H1 (cell line): Measurements from ENCODE around the gene CNOT6. TPM values are rescaled to one million over a fixed set of nuclear protein-coding genes. Genes with fewer than 3 reads are reported as not detected.

Source experiments
- CTCF ChIA-PET: fragments of 300-600 bp; sonication (Branson Sonifier 250); formaldehyde crosslinking; loops from one replicate; lab custom pipeline; 2021; ENCODE audit not compliant: partially characterized antibody; lab: Charles Lee
- POLR2A ChIA-PET: fragments of 300-600 bp; sonication (Branson Sonifier 250); formaldehyde crosslinking; loops from one replicate; lab custom pipeline; 2021; ENCODE audit warnings: inconsistent platforms; ENCODE audit not compliant: partially characterized antibody; lab: Charles Lee
- DNase-seq, 2 experiments: peaks; one replicate each; pipeline versions ENCODE4 v3.0.0 to v3.0.0-alpha.2; 2010 to 2022; ENCODE audit warnings: low spot score in 2 of 2, low read depth in 1 of 2, mixed read lengths in 1 of 2
- FAIRE-seq: peaks from 2 replicates; lab custom pipeline; 2011; peaks lifted over from hg19 to GRCh38; lab: Jason Lieb, UNC
- H2AFZ ChIP-seq: 2 replicates; pipeline ENCODE4 v1.8.1; 2012; ENCODE audit warnings: low read length, inconsistent platforms
- H2AK5ac ChIP-seq: 2 replicates; pipeline ENCODE4 v1.6.1; 2013; ENCODE audit warnings: low read depth, low read length
- H2BK120ac ChIP-seq: replicated peaks from 2 replicates; pipeline ENCODE3; 2013; ENCODE audit warnings: low read depth, low read length, inconsistent platforms
- H2BK12ac ChIP-seq: 2 replicates; pipeline ENCODE4 v1.6.1; 2013; ENCODE audit warnings: low read depth, low read length
- H2BK15ac ChIP-seq: 2 replicates; pipeline ENCODE4 v1.6.1; 2013; ENCODE audit warnings: low read length
- H2BK20ac ChIP-seq: 2 replicates; pipeline ENCODE4 v1.6.1; 2013; ENCODE audit warnings: low read length
- H2BK5ac ChIP-seq: 2 replicates; pipeline ENCODE4 v1.6.1; 2013; ENCODE audit warnings: low read depth, low read length
- H3K14ac ChIP-seq: 2 replicates; pipeline ENCODE4 v1.6.1; 2013; ENCODE audit warnings: inconsistent platforms; ENCODE audit not compliant: insufficient read length
- H3K18ac ChIP-seq: 2 replicates; pipeline ENCODE4 v1.6.1; 2013; ENCODE audit warnings: low read length; ENCODE audit errors: extremely low read depth
- H3K23ac ChIP-seq: 2 replicates; pipeline ENCODE4 v1.6.1; 2013; ENCODE audit warnings: inconsistent platforms; ENCODE audit not compliant: insufficient read length
- H3K23me2 ChIP-seq: 2 replicates; pipeline ENCODE4 v1.6.1; 2013; ENCODE audit warnings: low read depth, low read length
- H3K27ac ChIP-seq: 2 replicates; pipeline ENCODE4 v1.6.1; 2011; ENCODE audit warnings: low read depth, low read length, inconsistent platforms
- H3K27me3 ChIP-seq, 4 experiments: replicated peaks in 1 of 4; 1 replicate in 1 of 4; 2 replicates in 3 of 4; pipeline versions ENCODE4 v1.6.1 to v1.8.1; 2011 to 2013; ENCODE audit warnings: low read length in 3 of 4, mild to moderate bottlenecking in 3 of 4, inconsistent platforms in 2 of 4, mixed read lengths in 2 of 4, moderate library complexity in 1 of 4; ENCODE audit not compliant: control insufficient read depth in 3 of 4, insufficient read depth in 3 of 4; ENCODE audit errors: extremely low read depth in 1 of 4
- H3K36me3 ChIP-seq, 4 experiments: 2 replicates each; pipeline versions ENCODE4 v1.6.1 to v1.8.1; 2011 to 2013; ENCODE audit warnings: mild to moderate bottlenecking in 4 of 4, low read length in 3 of 4, moderate library complexity in 2 of 4, control low read depth in 1 of 4, inconsistent platforms in 1 of 4; ENCODE audit not compliant: insufficient read depth in 4 of 4, control insufficient read depth in 2 of 4
- H3K4ac ChIP-seq: replicated peaks from 2 replicates; pipeline ENCODE3; 2013; ENCODE audit warnings: low read length, low read depth, mixed read lengths, inconsistent platforms; ENCODE audit not compliant: insufficient read length
- H3K4me1 ChIP-seq, 4 experiments: replicated peaks in 1 of 4; 1 replicate in 1 of 4; 2 replicates in 3 of 4; pipeline versions ENCODE4 v1.6.1 to v1.8.1; 2011 to 2013; ENCODE audit warnings: low read length in 3 of 4, inconsistent platforms in 2 of 4, mixed read lengths in 1 of 4; ENCODE audit not compliant: insufficient read depth in 4 of 4, control insufficient read depth in 3 of 4
- H3K4me2 ChIP-seq, 2 experiments: 2 replicates each; pipeline versions ENCODE4 v1.6.1 to v1.8.1; 2011 to 2013; ENCODE audit warnings: low read depth in 2 of 2, low read length in 2 of 2, control low read depth in 1 of 2, inconsistent platforms in 1 of 2, mild to moderate bottlenecking in 1 of 2; ENCODE audit not compliant: insufficient read depth in 1 of 2
- H3K4me3 ChIP-seq, 4 experiments: fragments of 200-600, 300-600 bp in 1 of 4; sonication (generic), shearing (Covaris generic), sonication (Bioruptor Twin) in 1 of 4; 2 replicates each; pipeline versions ENCODE4 v1.5.1 to v1.8.1; 2011 to 2016; ENCODE audit warnings: low read length in 4 of 4, low read depth in 3 of 4, control low read depth in 2 of 4, inconsistent platforms in 2 of 4, mild to moderate bottlenecking in 2 of 4, mixed read lengths in 1 of 4, moderate library complexity in 1 of 4; ENCODE audit not compliant: insufficient read depth in 2 of 4; ENCODE audit errors: extremely low read depth in 1 of 4
- H3K56ac ChIP-seq: replicated peaks from 2 replicates; pipeline ENCODE3; 2013; ENCODE audit warnings: low read depth, mild to moderate bottlenecking, mixed read lengths, low read length, inconsistent platforms; ENCODE audit not compliant: insufficient read length
- H3K79me1 ChIP-seq: 2 replicates; pipeline ENCODE4 v1.6.1; 2013; ENCODE audit warnings: low read depth, low read length, control low read depth
- H3K79me2 ChIP-seq, 2 experiments: 2 replicates each; pipeline versions ENCODE4 v1.6.1 to v1.8.1; 2012 to 2013; ENCODE audit warnings: low read length in 2 of 2, mild to moderate bottlenecking in 2 of 2, inconsistent platforms in 1 of 2; ENCODE audit not compliant: insufficient read depth in 2 of 2, control insufficient read depth in 1 of 2
- H3K9ac ChIP-seq, 4 experiments: replicated peaks in 1 of 4; 1 replicate in 1 of 4; 2 replicates in 3 of 4; pipeline versions ENCODE4 v1.6.1 to v1.8.1; 2011 to 2013; ENCODE audit warnings: low read depth in 3 of 4, low read length in 3 of 4, control low read depth in 2 of 4, mild to moderate bottlenecking in 2 of 4, moderate library complexity in 2 of 4, inconsistent platforms in 1 of 4; ENCODE audit errors: extremely low read depth in 1 of 4
- H3K9me3 ChIP-seq, 2 experiments: 2 replicates each; pipeline versions ENCODE4 v1.6.1 to v1.8.1; 2012 to 2013; ENCODE audit warnings: mild to moderate bottlenecking in 2 of 2, moderate library complexity in 2 of 2, control low read depth in 1 of 2, inconsistent platforms in 1 of 2, low read depth in 1 of 2, low read length in 1 of 2, mixed read lengths in 1 of 2; ENCODE audit not compliant: insufficient read depth in 2 of 2
- H4K20me1 ChIP-seq, 2 experiments: replicated peaks in 1 of 2; 2 replicates each; pipeline versions ENCODE3 to v1.8.1; 2011 to 2013; ENCODE audit warnings: inconsistent platforms in 2 of 2, low read length in 2 of 2, mild to moderate bottlenecking in 1 of 2; ENCODE audit not compliant: insufficient read depth in 2 of 2, control insufficient read depth in 1 of 2
- H4K5ac ChIP-seq: 2 replicates; pipeline ENCODE4 v1.6.1; 2013; ENCODE audit warnings: low read length, low read depth, mixed read lengths, inconsistent platforms; ENCODE audit not compliant: insufficient read length
- H4K8ac ChIP-seq: 2 replicates; pipeline ENCODE4 v1.8.0; 2013; ENCODE audit warnings: mild to moderate bottlenecking, moderate library complexity, low read length, inconsistent platforms; ENCODE audit not compliant: insufficient read depth; ENCODE audit errors: extremely low read depth
- H4K91ac ChIP-seq: replicated peaks from 2 replicates; pipeline ENCODE3; 2013; ENCODE audit warnings: low read length, mixed read lengths, inconsistent platforms; ENCODE audit not compliant: insufficient read length
- ASH2L ChIP-seq: fragments of 200-600, 300-600 bp; sonication (generic); IDR thresholded peaks from one replicate; pipeline ENCODE4 v1.7.1; 2017; ENCODE audit warnings: low read length
- BRCA1 ChIP-seq: IDR thresholded peaks from 2 replicates; pipeline ENCODE4 v1.6.1; 2012; ENCODE audit warnings: low read depth, low read length, improper control_type of control experiment
- CREB1 ChIP-seq: IDR thresholded peaks from 2 replicates; pipeline ENCODE4 v1.6.1; 2012; ENCODE audit warnings: inconsistent platforms
- EP300 ChIP-seq, 2 experiments: IDR thresholded peaks; 1 replicate in 1 of 2; 2 replicates in 1 of 2; pipeline ENCODE4 v1.6.1; 2011 to 2012; ENCODE audit warnings: low read depth in 2 of 2, low read length in 2 of 2, mild to moderate bottlenecking in 2 of 2, borderline replicate concordance in 1 of 2, inconsistent platforms in 1 of 2, moderate library complexity in 1 of 2
- GABPA ChIP-seq: IDR thresholded peaks from 2 replicates; pipeline ENCODE4 v1.6.1; 2011; ENCODE audit warnings: mild to moderate bottlenecking, low read length, moderate library complexity, borderline replicate concordance; ENCODE audit not compliant: insufficient read depth
- PHF8 ChIP-seq: fragments of 200-600 bp; sonication (generic); conservative IDR thresholded peaks from 2 replicates; pipeline ENCODE4 v1.7.1; 2012; ENCODE audit warnings: low read depth, mild to moderate bottlenecking, inconsistent platforms, low read length, moderate library complexity
- SP2 ChIP-seq: IDR thresholded peaks from 2 replicates; pipeline ENCODE4 v1.6.1; 2012; ENCODE audit warnings: mild to moderate bottlenecking, low read length, inconsistent platforms
- ZNF274 ChIP-seq: IDR thresholded peaks from 2 replicates; pipeline ENCODE4 v1.7.0; 2012; ENCODE audit warnings: low read length, borderline replicate concordance; ENCODE audit errors: extremely low read depth
- WGBS, 2 experiments: shearing (Covaris generic) in 1 of 2; methylation state at CpG; one replicate each; pipeline versions ENCODE4 v1.1.6 to v1.1.7; 2013 to 2015; ENCODE audit warnings: low lambda C conversion rate in 2 of 2, mixed read lengths in 2 of 2, inconsistent platforms in 1 of 2, low coverage in 1 of 2, missing lambda C conversion rate in 1 of 2; ENCODE audit not compliant: insufficient replicate concordance in 2 of 2, insufficient coverage in 1 of 2, insufficient read length in 1 of 2; ENCODE audit errors: extremely low coverage in 1 of 2, missing lambda C conversion rate in 1 of 2; 5-methylcytosine and 5-hydroxymethylcytosine counted together
- polyA plus RNA-seq, 7 experiments: library from polyadenylated mRNA; depleted of rRNA in 3 of 7; stranded (reverse) in 5 of 7; unstranded in 2 of 7; fragments of >200 nt in 5 of 7; fragments of 200-250 nt in 2 of 7; gene quantifications; 1 replicate in 5 of 7; 2 replicates in 1 of 7; 4 replicates in 1 of 7; pipeline versions ENCODE4 v1.2.1 to v1.2.3, GENCODE V29; 2011 to 2013; ENCODE audit warnings: missing spikeins in 2 of 7, mixed read lengths in 2 of 7
- total RNA-seq: library from RNA; stranded (reverse); fragmentation: NEBNext Ultra II Directional; extraction: Animal tissue kit (Norgen Biotek cat#: 25700); gene quantifications from 2 replicates; pipeline ENCODE4 v1.2.1, GENCODE V29; 2021
- TF ChIP-seq, protein P1 (sequence below), 3 experiments: IDR thresholded peaks; 1 replicate in 2 of 3; 2 replicates in 1 of 3; pipeline versions ENCODE4 v1.5.1 to v1.6.1; 2011; ENCODE audit warnings: low read length in 3 of 3, mild to moderate bottlenecking in 3 of 3, inconsistent platforms in 2 of 3, low read depth in 1 of 3, moderate library complexity in 1 of 3; ENCODE audit not compliant: insufficient read depth in 1 of 3; ENCODE audit errors: control extremely low read depth in 1 of 3

Gene CNOT6
- total and polyA plus RNA-seq, 2 of the 8 experiments (the other 6 are each of a cell fraction or from before 2014, with no cell fraction given) = 10.7 to 45.4 TPM

DNA sequence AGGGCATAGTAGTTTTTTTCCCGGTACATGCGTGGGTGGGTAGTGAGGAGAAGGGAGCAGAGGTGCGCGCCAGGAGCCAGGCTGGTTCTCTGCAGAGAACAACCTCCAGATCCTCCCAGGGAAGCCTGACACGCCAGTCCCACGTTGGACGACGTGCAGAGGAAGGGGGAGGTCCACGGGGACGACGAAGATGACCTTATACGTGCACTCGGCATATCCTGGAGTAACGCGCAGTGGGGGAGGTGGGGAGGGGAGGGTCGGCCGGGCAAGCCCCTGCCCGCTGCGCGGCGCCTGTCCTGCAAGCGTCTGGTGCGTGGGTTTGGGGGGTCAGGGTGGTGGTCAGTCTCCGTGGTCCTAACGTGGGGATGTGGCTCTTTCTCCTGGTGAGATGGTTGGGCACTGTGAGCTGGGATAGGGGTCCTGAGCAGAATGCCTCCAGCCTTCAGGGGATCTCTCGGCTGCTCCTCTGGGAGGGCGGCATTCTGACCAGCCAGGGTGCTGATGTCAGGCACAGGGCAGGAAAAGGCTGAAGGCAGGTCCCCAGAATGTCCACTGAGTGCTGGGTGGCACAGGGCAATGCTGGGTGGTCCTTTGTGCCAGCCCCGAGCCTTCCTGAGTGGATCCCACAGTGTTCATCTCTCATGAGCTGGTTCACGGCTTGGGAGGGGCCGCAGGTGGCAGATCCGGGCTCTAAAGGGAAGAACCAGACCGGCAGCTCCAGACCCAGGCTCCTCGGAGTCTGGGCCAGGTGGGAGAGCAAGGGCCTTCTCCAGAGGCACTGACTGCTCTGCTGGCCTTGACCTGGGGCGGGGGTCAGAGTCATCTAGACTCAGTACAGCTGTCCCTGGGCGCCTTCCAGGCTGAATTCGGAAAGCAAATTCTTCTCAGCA, 107.7 kb downstream of the CNOT6 start:
- DNase-seq (no peak), FAIRE-seq (no peak)
- Histone ChIP-seq H3K4me1 (no peaks in the 10 kb centered on the region; a peak in 2 of 7 replicates), H2BK120ac (no peak overlapping the region), H3K36me3 (no peaks in the 10 kb centered on the region), H4K91ac (no peak overlapping the region), H4K20me1 (no peaks in the 10 kb centered on the region), H3K14ac (no peak overlapping the region), H3K9ac (no peak overlapping the region), H3K79me1 (no peaks in the 10 kb centered on the region), H2AK5ac (no peak overlapping the region), H2BK12ac (no peak overlapping the region), H3K27ac (no peak overlapping the region), H4K5ac (no peak overlapping the region), H3K27me3 (peaks cover 0 to 1% (median 0%) of the 10 kb centered on the region in 4 experiments; a peak in 1 of 7 replicates), H4K8ac (no peak overlapping the region), H2BK20ac (no peak overlapping the region), H3K4ac (no peak overlapping the region), H3K4me2 (no peak overlapping the region), H3K23ac (no peak overlapping the region), H3K9me3 (no peaks in the 10 kb centered on the region), H2BK15ac (no peak overlapping the region), H3K18ac (no peak overlapping the region), H2BK5ac (no peak overlapping the region), H3K79me2 (no peaks in the 10 kb centered on the region), H3K23me2 (no peaks in the 10 kb centered on the region), H2AFZ (no peak overlapping the region), H3K4me3 (no peak overlapping the region), H3K56ac (no peak overlapping the region)
- no peak for TF ChIP-seq BRCA1
- TF ChIP-seq ASH2L = no peak
- TF ChIP-seq EP300 (IDR thresholded peaks at IDR 0.05; ENCODE audit: borderline replicate concordance in 1 of 2, low read depth in 2 of 2, low read length in 2 of 2) = no peak
- no peak for TF ChIP-seq ZNF274
- no peak for TF ChIP-seq SP2
- TF ChIP-seq CREB1 = no peak
- TF ChIP-seq, protein P1, sequence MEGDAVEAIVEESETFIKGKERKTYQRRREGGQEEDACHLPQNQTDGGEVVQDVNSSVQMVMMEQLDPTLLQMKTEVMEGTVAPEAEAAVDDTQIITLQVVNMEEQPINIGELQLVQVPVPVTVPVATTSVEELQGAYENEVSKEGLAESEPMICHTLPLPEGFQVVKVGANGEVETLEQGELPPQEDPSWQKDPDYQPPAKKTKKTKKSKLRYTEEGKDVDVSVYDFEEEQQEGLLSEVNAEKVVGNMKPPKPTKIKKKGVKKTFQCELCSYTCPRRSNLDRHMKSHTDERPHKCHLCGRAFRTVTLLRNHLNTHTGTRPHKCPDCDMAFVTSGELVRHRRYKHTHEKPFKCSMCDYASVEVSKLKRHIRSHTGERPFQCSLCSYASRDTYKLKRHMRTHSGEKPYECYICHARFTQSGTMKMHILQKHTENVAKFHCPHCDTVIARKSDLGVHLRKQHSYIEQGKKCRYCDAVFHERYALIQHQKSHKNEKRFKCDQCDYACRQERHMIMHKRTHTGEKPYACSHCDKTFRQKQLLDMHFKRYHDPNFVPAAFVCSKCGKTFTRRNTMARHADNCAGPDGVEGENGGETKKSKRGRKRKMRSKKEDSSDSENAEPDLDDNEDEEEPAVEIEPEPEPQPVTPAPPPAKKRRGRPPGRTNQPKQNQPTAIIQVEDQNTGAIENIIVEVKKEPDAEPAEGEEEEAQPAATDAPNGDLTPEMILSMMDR (IDR thresholded peaks at IDR 0.05; ENCODE audit: control extremely low read depth in 1 of 3, insufficient read depth in 1 of 3, low read depth in 1 of 3, low read length in 3 of 3) = no peak
- TF ChIP-seq PHF8 = no peak
- no peak for TF ChIP-seq GABPA
- CTCF ChIA-PET = interaction anchor here (0.6 to 2.6 kb wide), 2 partner anchors 17 to 165 kb away, joined by 4 to 14 read pairs; no protein-coding TSS in a partner anchor
- POLR2A ChIA-PET = interaction anchor here (2.7 kb wide), 1 partner anchor 17 kb away, joined by 6 read pairs; no protein-coding TSS in a partner anchor
- 90% methylated on average over 36 of the region's 36 CpGs; no CpG with 5 or more reads in 1 of the 2 experiments for WGBS, 2 experiments
